Transverse colon (tissue), 4 donors: ENCODE measurements around the gene GCDH. TPM values are rescaled to one million over a fixed set of nuclear protein-coding genes. Genes with fewer than 3 reads are reported as not detected.
A peak's percentile ranks its signal among the peaks of the same experiment; 100 is the strongest.

ENCODE experiments used
- DNase-seq: peaks from one replicate; pipeline ENCODE4 v3.0.0-alpha.2; 2019
- H3K27ac ChIP-seq, 4 donors: fragments of 200-600 bp; sonication (generic); 2 replicates each; pipeline ENCODE4 v1.5.1; 2016 to 2018; ENCODE audit warnings: inconsistent platforms in 4 of 4
- H3K27me3 ChIP-seq: fragments of 200-600 bp; sonication (generic); 2 replicates; pipeline ENCODE4 v1.5.1; 2017; ENCODE audit warnings: inconsistent platforms
- H3K36me3 ChIP-seq, 4 donors: fragments of 200-600 bp; sonication (generic); 2 replicates each; pipeline ENCODE4 v1.5.1; 2017 to 2019; ENCODE audit warnings: inconsistent platforms in 4 of 4
- H3K4me1 ChIP-seq, 4 donors: fragments of 200-600 bp; sonication (generic); 2 replicates each; pipeline ENCODE4 v1.5.1; 2017 to 2020; ENCODE audit warnings: inconsistent platforms in 4 of 4
- H3K4me3 ChIP-seq, 4 donors: fragments of 200-600 bp; sonication (generic); 1 replicate in 1 of 4; 2 replicates in 3 of 4; pipeline versions ENCODE4 v1.5.1 to v1.6.1; 2017 to 2019; ENCODE audit warnings: inconsistent platforms in 4 of 4
- H3K9me3 ChIP-seq, 2 donors: fragments of 200-600 bp; sonication (generic); 2 replicates each; pipeline ENCODE4 v1.5.1; 2017 to 2019; ENCODE audit warnings: inconsistent platforms in 2 of 2
- CTCF ChIP-seq, 5 experiments: fragments of 200-600 bp in 3 of 5; fragments of 450-650 bp in 2 of 5; sonication (generic) in 3 of 5; IDR thresholded peaks; 1 replicate in 2 of 5; 2 replicates in 3 of 5; pipeline ENCODE4 v1.5.1; 2016 to 2017; ENCODE audit warnings: antibody characterized with exemption in 5 of 5, inconsistent platforms in 3 of 5, mild to moderate bottlenecking in 2 of 5, moderate library complexity in 1 of 5
- EP300 ChIP-seq: sonication (generic); formaldehyde crosslinking; IDR thresholded peaks from one replicate; pipeline ENCODE4 v1.6.1; 2017; ENCODE audit warnings: antibody characterized with exemption, low read depth
- POLR2A ChIP-seq: fragments of 450-650 bp; IDR thresholded peaks from one replicate; pipeline ENCODE4 v1.6.1; 2016; ENCODE audit warnings: antibody characterized with exemption, mild to moderate bottlenecking, moderate library complexity
- POLR2AphosphoS5 ChIP-seq, 3 donors: sonication (generic); formaldehyde crosslinking; IDR thresholded peaks; one replicate each; pipeline ENCODE4 v1.6.1; 2016; ENCODE audit warnings: antibody characterized with exemption in 3 of 3
- WGBS, 2 donors: methylation state at CpG; one replicate each; pipeline ENCODE4 v1.1.5; 2018; ENCODE audit warnings: low coverage in 1 of 2; 5-methylcytosine and 5-hydroxymethylcytosine counted together
- in situ Hi-C, 4 donors: fragments of 200-750 bp; cut with MboI; loops; one replicate each; pipeline versions ENCODE4 v1.15.0 to v1.15.1; 2017; ENCODE audit warnings: low sequenced_read_pairs in 3 of 4, low pct_ligation_motif_present in 1 of 4, low pct_unique_long_range_greater_than_20kb in 1 of 4
- intact Hi-C: fragments of 100-400 bp; cut with DNase I; formaldehyde crosslinking; loops from one replicate; pipeline ENCODE4 v1.15.1; 2023; ENCODE audit warnings: low total_unique reads
- total RNA-seq, 4 donors: library from RNA; depleted of rRNA; stranded (reverse); fragments of >200 nt; gene quantifications; one replicate each; pipeline ENCODE4 v1.1.0, GENCODE V29; 2016

Gene GCDH
- total RNA-seq, 4 donors from 2014 or later = 1.9 to 43.4 (median 33.2) TPM

GRCh38 chr19:12899891-12900518 lies 9.0 kb downstream of the GCDH start:
- no peak overlapping the region for H3K4me3 ChIP-seq
- no peaks in the 10 kb centered on the region for H3K27me3 ChIP-seq
- no peaks in the 10 kb centered on the region for H3K9me3 ChIP-seq
- 79% methylated on average over 10 of the region's 10 CpGs; no CpG with 5 or more reads in 1 of the 2 donors for WGBS, 2 donors
- intact Hi-C loops = no loop called here
- no peaks in the 10 kb centered on the region for H3K36me3 ChIP-seq
- H3K4me1 ChIP-seq = no peaks in the 10 kb centered on the region
- in situ Hi-C loops = no loop called here
- TF ChIP-seq POLR2A = no peak
- TF ChIP-seq EP300 = no peak
- no peak for TF ChIP-seq POLR2AphosphoS5 (IDR thresholded peaks at IDR 0.05)
- no peak for TF ChIP-seq CTCF (IDR thresholded peaks at IDR 0.05)
- peak; percentile 51 for DNase-seq
- H3K27ac ChIP-seq = peak overlapping the region in 1 of 4 donors; percentile 38

GRCh38 chr19:12907166-12907565 lies 16.2 kb downstream of the GCDH start:
- Histone ChIP-seq H3K4me1 (peaks cover 0 to 3% (median 2%) of the 10 kb centered on the region in 4 donors), H3K36me3 (no peaks in the 10 kb centered on the region), H3K9me3 (no peaks in the 10 kb centered on the region), H3K27ac (no peak overlapping the region), H3K27me3 (no peaks in the 10 kb centered on the region), H3K4me3 (no peak overlapping the region)
- WGBS, 2 donors = 72 to 81% methylated on average over 3 to 9 of the region's 9 CpGs
- in situ Hi-C loops = no loop called here
- intact Hi-C loops = no loop called here
- DNase-seq = no peak
- TF ChIP-seq EP300 (no peak), POLR2A (no peak), CTCF (IDR thresholded peaks at IDR 0.05) (no peak), POLR2AphosphoS5 (IDR thresholded peaks at IDR 0.05) (no peak)

GRCh38 chr19:12912571-12912970 lies 21.6 kb downstream of the GCDH start:
- no peaks in the 10 kb centered on the region for H3K27me3 ChIP-seq
- H3K27ac ChIP-seq = peak overlapping the region; percentile 74 to 86 (median 76)
- no peak for DNase-seq
- in situ Hi-C loops (no loop called here), intact Hi-C loops (no loop called here)
- no peaks in the 10 kb centered on the region for H3K9me3 ChIP-seq
- H3K4me1 ChIP-seq = peaks cover 12 to 25% (median 15%) of the 10 kb centered on the region in 4 donors
- 37 to 47% methylated on average over 3 to 4 of the region's 4 CpGs for WGBS, 2 donors
- TF ChIP-seq CTCF (IDR thresholded peaks at IDR 0.05) (no peak), POLR2A (no peak), POLR2AphosphoS5 (IDR thresholded peaks at IDR 0.05) (no peak), EP300 (no peak)
- H3K36me3 ChIP-seq = no peaks in the 10 kb centered on the region
- H3K4me3 ChIP-seq = peak overlapping the region in 1 of 4 donors; percentile 9

GRCh38 chr19:12913011-12913561 lies 22.1 kb downstream of the GCDH start:
- no peaks in the 10 kb centered on the region for H3K36me3 ChIP-seq
- intact Hi-C loops (no loop called here), in situ Hi-C loops (no loop called here)
- peak overlapping the region; percentile 74 to 86 (median 76) for H3K27ac ChIP-seq
- DNase-seq = peak; percentile 66
- no peaks in the 10 kb centered on the region for H3K9me3 ChIP-seq
- 30 to 36% methylated on average over 2 to 22 of the region's 22 CpGs for WGBS, 2 donors
- H3K4me3 ChIP-seq = peak overlapping the region in 1 of 4 donors; percentile 9
- peak; percentile 12 to 56 (median 42) for TF ChIP-seq POLR2AphosphoS5 (IDR thresholded peaks at IDR 0.05)
- TF ChIP-seq CTCF (IDR thresholded peaks at IDR 0.05) = no peak
- peaks cover 12 to 25% (median 15%) of the 10 kb centered on the region in 4 donors for H3K4me1 ChIP-seq
- no peaks in the 10 kb centered on the region for H3K27me3 ChIP-seq
